ENCODE results near the gene BICRA.

DNA sequence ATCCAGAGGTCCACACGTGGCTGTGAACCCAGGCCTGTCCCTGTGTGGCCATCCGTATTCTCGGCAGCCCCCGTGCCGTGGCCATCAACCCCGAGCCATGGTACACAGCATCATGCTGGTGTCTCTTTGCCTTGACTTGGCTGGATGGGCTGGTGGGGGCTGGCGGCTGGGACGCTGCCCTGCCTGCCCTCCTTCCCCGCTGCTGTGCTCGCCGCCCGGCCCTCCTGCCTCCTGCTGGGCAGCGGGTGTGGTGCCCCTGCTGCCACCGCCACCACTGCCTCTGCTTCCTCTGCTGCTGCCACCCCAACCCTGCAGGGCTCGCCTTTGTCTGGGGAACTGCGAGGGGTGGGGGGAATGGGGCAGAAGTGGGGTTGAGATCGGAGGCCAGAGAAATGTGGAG is 84.6 kb downstream of the BICRA start:
- TF ChIP-seq CTCF (IDR thresholded peaks at IDR 0.05 in 4 of 5, conservative IDR thresholded peaks at IDR 0.05 in 1 of 5) (no peak), POLR2A (IDR thresholded peaks at IDR 0.05) (no peak)

Data from gastrocnemius medialis (tissue), 4 donors.